Measurements from ENCODE around the gene EFNB1. TPM values are rescaled to one million over a fixed set of nuclear protein-coding genes. Genes with fewer than 3 reads are reported as not detected.

The EFNB1 gene
- total and polyA plus RNA-seq, 2 of the 8 experiments (the other 6 are each of a cell fraction or from before 2014, with no cell fraction given) = 2.3 to 5.4 TPM

DNA sequence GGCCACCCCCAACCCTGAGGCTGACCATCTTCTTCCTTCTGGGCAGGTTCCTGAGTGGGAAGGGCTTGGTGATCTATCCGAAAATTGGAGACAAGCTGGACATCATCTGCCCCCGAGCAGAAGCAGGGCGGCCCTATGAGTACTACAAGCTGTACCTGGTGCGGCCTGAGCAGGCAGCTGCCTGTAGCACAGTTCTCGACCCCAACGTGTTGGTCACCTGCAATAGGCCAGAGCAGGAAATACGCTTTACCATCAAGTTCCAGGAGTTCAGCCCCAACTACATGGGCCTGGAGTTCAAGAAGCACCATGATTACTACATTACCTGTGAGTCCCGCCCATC lies 9.7 kb downstream of the EFNB1 start:
- Histone ChIP-seq H2BK12ac (ENCODE audit: low read depth, low read length) (no peak overlapping the region), H2AK5ac (ENCODE audit: low read depth, low read length) (no peak overlapping the region), H2BK120ac (replicated peaks; ENCODE audit: low read depth, low read length) (no peak overlapping the region), H3K9ac (replicated peaks in 1 of 4; ENCODE audit: extremely low read depth in 1 of 4, low read depth in 3 of 4, low read length in 3 of 4) (no peak overlapping the region), H3K79me2 (ENCODE audit: control insufficient read depth in 1 of 2, insufficient read depth in 2 of 2, low read length in 2 of 2) (no peaks in the 10 kb centered on the region), H4K20me1 (replicated peaks in 1 of 2; ENCODE audit: control insufficient read depth in 1 of 2, insufficient read depth in 2 of 2, low read length in 2 of 2) (peaks cover 8 to 11% of the 10 kb centered on the region in 2 experiments), H2BK5ac (ENCODE audit: low read depth, low read length) (no peak overlapping the region), H4K8ac (ENCODE audit: extremely low read depth, insufficient read depth, low read length) (no peak overlapping the region), H3K18ac (ENCODE audit: extremely low read depth, low read length) (no peak overlapping the region), H3K56ac (replicated peaks; ENCODE audit: insufficient read length, low read depth, low read length) (no peak overlapping the region), H3K27ac (ENCODE audit: low read depth, low read length) (no peak overlapping the region), H2BK15ac (ENCODE audit: low read length) (no peak overlapping the region), H3K36me3 (ENCODE audit: control insufficient read depth in 2 of 4, insufficient read depth in 4 of 4, low read length in 3 of 4) (no peaks in the 10 kb centered on the region; a peak in 3 of 8 replicates), H3K9me3 (ENCODE audit: insufficient read depth in 2 of 2, low read depth in 1 of 2, low read length in 1 of 2) (no peaks in the 10 kb centered on the region), H3K27me3 (replicated peaks in 1 of 4; ENCODE audit: control insufficient read depth in 3 of 4, extremely low read depth in 1 of 4, insufficient read depth in 3 of 4, low read length in 3 of 4) (peaks cover 9 to 18% (median 16%) of the 10 kb centered on the region in 4 experiments), H2AFZ (ENCODE audit: low read length) (no peak overlapping the region), H3K23me2 (ENCODE audit: low read depth, low read length) (no peaks in the 10 kb centered on the region), H3K14ac (ENCODE audit: insufficient read length) (no peak overlapping the region), H4K91ac (replicated peaks; ENCODE audit: insufficient read length, low read length) (no peak overlapping the region), H3K4me3 (ENCODE audit: extremely low read depth in 1 of 4, insufficient read depth in 2 of 4, low read depth in 3 of 4, low read length in 4 of 4) (no peak overlapping the region), H3K23ac (ENCODE audit: insufficient read length) (no peak overlapping the region), H4K5ac (ENCODE audit: insufficient read length, low read depth, low read length) (no peak overlapping the region), H3K4ac (replicated peaks; ENCODE audit: insufficient read length, low read depth, low read length) (no peak overlapping the region), H2BK20ac (ENCODE audit: low read length) (no peak overlapping the region), H3K4me1 (replicated peaks in 1 of 4; ENCODE audit: control insufficient read depth in 3 of 4, insufficient read depth in 4 of 4, low read length in 3 of 4) (peaks cover 0 to 3% (median 0%) of the 10 kb centered on the region in 4 experiments; a peak in 1 of 7 replicates), H3K4me2 (ENCODE audit: insufficient read depth in 1 of 2, low read depth in 2 of 2, low read length in 2 of 2) (no peak overlapping the region), H3K79me1 (ENCODE audit: low read depth, low read length) (no peaks in the 10 kb centered on the region)
- WGBS, 2 experiments (ENCODE audit: extremely low coverage in 1 of 2, insufficient coverage in 1 of 2, insufficient read length in 1 of 2, insufficient replicate concordance in 2 of 2, low coverage in 1 of 2, low lambda C conversion rate in 2 of 2, missing lambda C conversion rate in 1 of 2) = 96% methylated on average over 7 of the region's 8 CpGs; no CpG with 5 or more reads in 1 of the 2 experiments
- ChIA-PET POLR2A (ENCODE audit: partially characterized antibody) (no interaction called here), CTCF (ENCODE audit: partially characterized antibody) (no interaction called here)
- no peak for DNase-seq (ENCODE audit: low read depth in 1 of 2, low spot score in 2 of 2)
- no peak for FAIRE-seq
- no peak for TF ChIP-seq RBBP5 (IDR thresholded peaks at IDR 0.05; ENCODE audit: borderline replicate concordance, low read depth, low read length)
